GM12801 (cell line): ENCODE results near the gene TFRC.

ENCODE experiments used
- TF ChIP-seq, protein P1 (sequence below): IDR thresholded peaks from one replicate; pipeline ENCODE4 v1.5.1; 2011; ENCODE audit warnings: control low read depth; ENCODE audit not compliant: insufficient read length; ENCODE audit errors: extremely low read depth

TFRC gene

DNA sequence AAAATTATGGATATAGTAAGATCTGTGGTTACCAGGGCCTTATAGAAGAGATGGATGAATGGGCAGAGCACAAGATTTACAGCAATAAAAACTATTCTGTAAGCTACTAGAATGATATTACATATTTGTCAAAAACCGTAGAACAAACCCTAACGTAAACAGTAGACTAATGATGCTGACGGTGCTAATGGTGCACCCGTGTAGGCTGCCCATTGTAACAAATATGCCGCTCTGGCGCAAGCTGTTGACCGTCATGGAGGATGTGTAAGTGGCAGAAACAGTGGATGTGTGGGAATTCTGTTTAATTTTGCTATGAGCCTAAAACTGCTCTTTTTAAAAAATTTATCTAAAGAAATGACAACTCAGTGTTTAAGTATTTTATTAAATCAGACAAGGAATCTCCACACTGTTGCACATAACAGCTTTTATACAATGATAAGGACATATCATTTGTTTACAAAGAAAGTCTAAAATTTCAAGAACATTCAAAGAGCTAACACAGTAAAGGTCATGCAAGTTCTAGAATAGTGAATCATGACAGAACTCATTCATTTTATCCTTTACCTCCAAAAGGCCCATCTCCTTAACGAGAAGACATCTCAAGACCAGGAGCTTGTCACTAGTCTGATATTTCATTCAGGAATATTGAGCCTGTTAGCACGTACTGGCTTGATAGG lies 32.8 kb downstream of the TFRC start:
- TF ChIP-seq, protein P1, sequence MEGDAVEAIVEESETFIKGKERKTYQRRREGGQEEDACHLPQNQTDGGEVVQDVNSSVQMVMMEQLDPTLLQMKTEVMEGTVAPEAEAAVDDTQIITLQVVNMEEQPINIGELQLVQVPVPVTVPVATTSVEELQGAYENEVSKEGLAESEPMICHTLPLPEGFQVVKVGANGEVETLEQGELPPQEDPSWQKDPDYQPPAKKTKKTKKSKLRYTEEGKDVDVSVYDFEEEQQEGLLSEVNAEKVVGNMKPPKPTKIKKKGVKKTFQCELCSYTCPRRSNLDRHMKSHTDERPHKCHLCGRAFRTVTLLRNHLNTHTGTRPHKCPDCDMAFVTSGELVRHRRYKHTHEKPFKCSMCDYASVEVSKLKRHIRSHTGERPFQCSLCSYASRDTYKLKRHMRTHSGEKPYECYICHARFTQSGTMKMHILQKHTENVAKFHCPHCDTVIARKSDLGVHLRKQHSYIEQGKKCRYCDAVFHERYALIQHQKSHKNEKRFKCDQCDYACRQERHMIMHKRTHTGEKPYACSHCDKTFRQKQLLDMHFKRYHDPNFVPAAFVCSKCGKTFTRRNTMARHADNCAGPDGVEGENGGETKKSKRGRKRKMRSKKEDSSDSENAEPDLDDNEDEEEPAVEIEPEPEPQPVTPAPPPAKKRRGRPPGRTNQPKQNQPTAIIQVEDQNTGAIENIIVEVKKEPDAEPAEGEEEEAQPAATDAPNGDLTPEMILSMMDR, result no peak

DNA sequence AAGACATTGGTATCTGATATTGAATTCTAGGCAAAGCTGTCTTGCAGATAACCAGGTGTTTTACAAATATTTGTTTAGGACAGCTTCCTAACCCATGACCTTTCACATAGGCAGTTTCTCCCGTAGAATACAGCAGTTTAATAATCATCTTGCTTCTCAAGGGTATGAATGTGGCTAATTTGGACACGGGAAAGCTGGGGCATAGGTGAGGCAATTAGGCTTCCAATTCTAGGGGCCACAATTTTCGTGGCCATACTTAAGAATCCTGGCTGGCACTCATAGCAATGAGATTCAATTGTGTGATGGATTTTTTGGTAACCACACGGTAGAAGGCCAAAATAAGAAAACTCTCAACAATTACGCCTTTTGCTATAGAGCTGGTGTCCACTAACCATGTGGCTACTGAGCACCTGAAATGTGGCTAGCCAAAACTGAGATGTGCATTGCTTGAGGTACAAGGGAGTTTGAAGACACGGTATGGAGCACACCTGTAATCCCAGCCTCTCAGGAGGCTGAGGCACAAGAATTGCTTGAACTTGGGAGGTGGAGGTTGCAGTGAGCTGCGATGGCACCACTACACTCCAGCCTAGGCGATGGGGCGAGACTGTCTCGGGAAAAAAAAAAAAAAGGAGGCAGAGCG lies 34.4 kb downstream of the TFRC start:
- TF ChIP-seq, protein P1, result no peak

DNA sequence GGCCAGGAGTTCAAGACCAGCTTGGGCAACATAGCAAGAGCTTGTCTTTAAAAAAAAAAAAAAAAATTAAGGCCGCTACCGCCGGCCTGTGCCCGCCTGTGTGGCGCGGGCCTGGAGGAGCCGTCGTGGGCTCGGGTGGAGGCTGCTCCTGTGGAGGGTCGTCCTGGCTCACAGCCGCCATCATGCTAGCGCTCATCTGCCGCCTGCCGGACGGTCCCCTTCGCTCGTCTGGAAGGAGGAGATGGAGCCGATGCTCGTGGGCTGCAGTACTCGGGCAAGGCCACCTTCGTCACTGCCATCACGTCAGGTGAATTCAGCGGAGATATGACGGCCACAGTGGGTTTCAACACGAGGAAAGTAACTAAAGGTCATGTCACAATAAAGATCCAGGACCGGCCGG lies 37.4 kb downstream of the TFRC start:
- TF ChIP-seq, protein P1, result no peak

DNA sequence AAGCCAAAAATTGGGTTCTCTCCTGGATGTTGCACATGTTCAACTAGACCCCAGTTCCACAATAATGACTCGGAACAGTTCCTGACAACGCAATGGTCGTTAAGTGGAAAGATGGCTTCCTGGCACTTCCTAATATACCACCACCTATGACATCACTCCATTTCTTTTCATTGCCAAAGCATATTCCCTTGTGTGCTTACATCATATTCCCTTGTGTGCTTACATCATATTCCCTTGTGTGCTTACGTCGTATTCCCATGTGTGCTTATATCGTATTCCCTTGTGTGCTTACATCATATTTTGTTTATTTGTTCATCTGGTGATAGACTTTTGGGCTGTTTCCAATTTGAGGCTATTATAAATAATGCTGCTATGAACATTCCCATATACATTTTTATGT lies 39.2 kb downstream of the TFRC start:
- TF ChIP-seq, protein P1, result no peak

DNA sequence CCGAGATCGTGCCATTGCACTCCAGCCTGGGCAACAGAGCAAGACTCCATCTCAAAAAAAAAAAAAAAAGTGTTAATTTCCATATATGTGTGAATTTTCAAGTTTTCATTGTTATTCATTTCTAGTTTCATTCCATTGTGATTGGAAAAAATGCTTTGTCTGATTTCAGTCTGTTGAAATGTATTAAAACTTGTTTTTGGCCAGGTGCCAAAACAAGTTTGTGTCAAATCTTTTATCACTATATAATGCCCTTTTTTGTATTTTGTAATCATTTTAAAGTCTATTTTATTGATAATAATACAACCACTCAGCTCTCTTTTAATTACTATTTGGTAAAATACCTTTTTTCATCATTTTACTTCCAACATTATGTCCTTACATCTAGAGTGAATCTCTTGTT lies 42.5 kb downstream of the TFRC start:
- TF ChIP-seq, protein P1, result no peak

DNA sequence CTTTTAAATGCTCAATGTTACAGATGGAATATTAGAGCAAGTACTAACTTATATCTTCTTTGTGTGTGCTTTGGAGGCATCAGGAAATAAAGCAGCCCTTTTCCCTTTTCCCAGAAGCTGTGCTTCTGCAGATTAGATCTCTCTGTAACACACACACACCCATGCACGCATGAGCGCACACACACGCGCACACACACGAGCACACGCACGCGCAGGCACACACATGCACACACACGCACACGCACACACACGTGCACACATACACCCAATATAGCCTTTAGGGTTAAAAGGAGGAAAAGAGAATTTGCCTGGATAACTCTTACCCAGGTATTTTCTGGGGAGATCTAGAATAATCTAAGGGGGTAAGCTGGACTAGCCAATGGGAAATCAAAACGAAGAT lies 56.9 kb downstream of the TFRC start:
- TF ChIP-seq, protein P1, result no peak

DNA sequence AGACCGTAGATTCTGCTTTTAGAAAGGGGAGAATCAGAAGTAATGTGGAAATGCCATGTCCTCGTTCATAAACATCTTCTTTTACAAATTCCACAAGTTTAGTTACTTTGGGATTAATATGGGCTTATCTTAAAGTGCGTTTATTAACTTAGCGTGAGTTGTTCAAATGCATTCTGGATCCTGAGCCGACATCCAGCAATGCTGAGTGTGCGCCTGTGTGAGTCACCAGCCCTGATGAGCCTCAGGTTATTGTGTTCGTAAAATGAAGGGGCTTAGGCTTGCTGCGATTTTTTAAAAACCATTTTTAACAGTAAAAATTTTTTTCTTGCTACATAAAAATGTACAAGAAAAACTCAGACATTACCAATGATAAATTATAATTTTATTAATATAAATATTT lies 57.9 kb downstream of the TFRC start:
- TF ChIP-seq, protein P1, result no peak
